Transverse colon (tissue), 4 donors: Measurements from ENCODE around the gene PWWP2A. TPM values are rescaled to one million over a fixed set of nuclear protein-coding genes. Genes with fewer than 3 reads are reported as not detected.

Experiments
- DNase-seq: peaks from one replicate; pipeline ENCODE4 v3.0.0-alpha.2; 2019
- H3K27ac ChIP-seq, 4 donors: fragments of 200-600 bp; sonication (generic); 2 replicates each; pipeline ENCODE4 v1.5.1; 2016 to 2018; ENCODE audit warnings: inconsistent platforms in 4 of 4
- H3K27me3 ChIP-seq: fragments of 200-600 bp; sonication (generic); 2 replicates; pipeline ENCODE4 v1.5.1; 2017; ENCODE audit warnings: inconsistent platforms
- H3K36me3 ChIP-seq, 4 donors: fragments of 200-600 bp; sonication (generic); 2 replicates each; pipeline ENCODE4 v1.5.1; 2017 to 2019; ENCODE audit warnings: inconsistent platforms in 4 of 4
- H3K4me1 ChIP-seq, 4 donors: fragments of 200-600 bp; sonication (generic); 2 replicates each; pipeline ENCODE4 v1.5.1; 2017 to 2020; ENCODE audit warnings: inconsistent platforms in 4 of 4
- H3K4me3 ChIP-seq, 4 donors: fragments of 200-600 bp; sonication (generic); 1 replicate in 1 of 4; 2 replicates in 3 of 4; pipeline versions ENCODE4 v1.5.1 to v1.6.1; 2017 to 2019; ENCODE audit warnings: inconsistent platforms in 4 of 4
- H3K9me3 ChIP-seq, 2 donors: fragments of 200-600 bp; sonication (generic); 2 replicates each; pipeline ENCODE4 v1.5.1; 2017 to 2019; ENCODE audit warnings: inconsistent platforms in 2 of 2
- EP300 ChIP-seq: sonication (generic); formaldehyde crosslinking; IDR thresholded peaks from one replicate; pipeline ENCODE4 v1.6.1; 2017; ENCODE audit warnings: antibody characterized with exemption, low read depth
- POLR2A ChIP-seq: fragments of 450-650 bp; IDR thresholded peaks from one replicate; pipeline ENCODE4 v1.6.1; 2016; ENCODE audit warnings: antibody characterized with exemption, mild to moderate bottlenecking, moderate library complexity
- POLR2AphosphoS5 ChIP-seq, 3 donors: sonication (generic); formaldehyde crosslinking; IDR thresholded peaks; one replicate each; pipeline ENCODE4 v1.6.1; 2016; ENCODE audit warnings: antibody characterized with exemption in 3 of 3
- WGBS, 2 donors: methylation state at CpG; one replicate each; pipeline ENCODE4 v1.1.5; 2018; ENCODE audit warnings: low coverage in 1 of 2; 5-methylcytosine and 5-hydroxymethylcytosine counted together
- in situ Hi-C, 4 donors: fragments of 200-750 bp; cut with MboI; loops; one replicate each; pipeline versions ENCODE4 v1.15.0 to v1.15.1; 2017; ENCODE audit warnings: low sequenced_read_pairs in 3 of 4, low pct_ligation_motif_present in 1 of 4, low pct_unique_long_range_greater_than_20kb in 1 of 4
- intact Hi-C: fragments of 100-400 bp; cut with DNase I; formaldehyde crosslinking; loops from one replicate; pipeline ENCODE4 v1.15.1; 2023; ENCODE audit warnings: low total_unique reads
- total RNA-seq, 4 donors: library from RNA; depleted of rRNA; stranded (reverse); fragments of >200 nt; gene quantifications; one replicate each; pipeline ENCODE4 v1.1.0, GENCODE V29; 2016
- TF ChIP-seq, protein P1 (sequence below), 5 experiments: fragments of 200-600 bp in 3 of 5; fragments of 450-650 bp in 2 of 5; sonication (generic) in 3 of 5; IDR thresholded peaks; 1 replicate in 2 of 5; 2 replicates in 3 of 5; pipeline ENCODE4 v1.5.1; 2016 to 2017; ENCODE audit warnings: antibody characterized with exemption in 5 of 5, inconsistent platforms in 3 of 5, mild to moderate bottlenecking in 2 of 5, moderate library complexity in 1 of 5

PWWP2A gene
- total RNA-seq, 4 donors from 2014 or later: 42.7 to 66.7 (median 53.5) TPM

GRCh38 chr5:160108124-160108523, 11.1 kb downstream of the PWWP2A start:
- TF ChIP-seq POLR2A (no peak), EP300 (no peak)
- intact Hi-C loops (no loop called here), in situ Hi-C loops (no loop called here)
- 83 to 86% methylated on average over 1 to 2 of the region's 2 CpGs for WGBS, 2 donors
- H3K36me3 ChIP-seq: peaks cover 0 to 26% (median 7%) of the 10 kb centered on the region in 4 donors
- H3K4me3 ChIP-seq: no peak overlapping the region
- no peaks in the 10 kb centered on the region for H3K9me3 ChIP-seq
- no peaks in the 10 kb centered on the region for H3K27me3 ChIP-seq
- no peak overlapping the region for H3K27ac ChIP-seq
- DNase-seq: no peak
- peaks cover 0 to 40% (median 19%) of the 10 kb centered on the region in 4 donors for H3K4me1 ChIP-seq

- no peak for DNase-seq
- H3K36me3 ChIP-seq: peaks cover 0 to 8% (median 0%) of the 10 kb centered on the region in 4 donors
- H3K4me1 ChIP-seq: peaks cover 0 to 49% (median 24%) of the 10 kb centered on the region in 4 donors
- no peak overlapping the region for H3K4me3 ChIP-seq
- WGBS, 2 donors: 50 to 56% methylated on average over 4 of the region's 4 CpGs
- H3K27me3 ChIP-seq: no peaks in the 10 kb centered on the region
- in situ Hi-C loops (no loop called here), intact Hi-C loops (no loop called here)
- peak overlapping the region; percentile 44 to 70 (median 50) for H3K27ac ChIP-seq
- TF ChIP-seq POLR2AphosphoS5 (IDR thresholded peaks at IDR 0.05) (no peak), POLR2A (no peak), EP300 (no peak)
- TF ChIP-seq, protein P1, sequence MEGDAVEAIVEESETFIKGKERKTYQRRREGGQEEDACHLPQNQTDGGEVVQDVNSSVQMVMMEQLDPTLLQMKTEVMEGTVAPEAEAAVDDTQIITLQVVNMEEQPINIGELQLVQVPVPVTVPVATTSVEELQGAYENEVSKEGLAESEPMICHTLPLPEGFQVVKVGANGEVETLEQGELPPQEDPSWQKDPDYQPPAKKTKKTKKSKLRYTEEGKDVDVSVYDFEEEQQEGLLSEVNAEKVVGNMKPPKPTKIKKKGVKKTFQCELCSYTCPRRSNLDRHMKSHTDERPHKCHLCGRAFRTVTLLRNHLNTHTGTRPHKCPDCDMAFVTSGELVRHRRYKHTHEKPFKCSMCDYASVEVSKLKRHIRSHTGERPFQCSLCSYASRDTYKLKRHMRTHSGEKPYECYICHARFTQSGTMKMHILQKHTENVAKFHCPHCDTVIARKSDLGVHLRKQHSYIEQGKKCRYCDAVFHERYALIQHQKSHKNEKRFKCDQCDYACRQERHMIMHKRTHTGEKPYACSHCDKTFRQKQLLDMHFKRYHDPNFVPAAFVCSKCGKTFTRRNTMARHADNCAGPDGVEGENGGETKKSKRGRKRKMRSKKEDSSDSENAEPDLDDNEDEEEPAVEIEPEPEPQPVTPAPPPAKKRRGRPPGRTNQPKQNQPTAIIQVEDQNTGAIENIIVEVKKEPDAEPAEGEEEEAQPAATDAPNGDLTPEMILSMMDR (IDR thresholded peaks at IDR 0.05): no peak
- no peaks in the 10 kb centered on the region for H3K9me3 ChIP-seq
Measured at GRCh38 chr5:160105686-160106360, 13.4 kb downstream of the PWWP2A start.

- H3K27me3 ChIP-seq: no peaks in the 10 kb centered on the region
- peaks cover 0 to 27% (median 4%) of the 10 kb centered on the region in 4 donors for H3K4me1 ChIP-seq
- intact Hi-C loops: no loop called here
- H3K36me3 ChIP-seq: peaks cover 0 to 18% (median 4%) of the 10 kb centered on the region in 4 donors
- H3K27ac ChIP-seq: peak overlapping the region; percentile 12 to 48 (median 21)
- in situ Hi-C loops: no loop called here
- TF ChIP-seq POLR2A (no peak), EP300 (no peak), POLR2AphosphoS5 (IDR thresholded peaks at IDR 0.05) (no peak)
- TF ChIP-seq, protein P1 (IDR thresholded peaks at IDR 0.05): no peak
- no peak for DNase-seq
- no peak overlapping the region for H3K4me3 ChIP-seq
- no peaks in the 10 kb centered on the region for H3K9me3 ChIP-seq
- 75 to 80% methylated on average over 3 to 4 of the region's 4 CpGs for WGBS, 2 donors
Measured at GRCh38 chr5:160097991-160098390, 21.3 kb downstream of the PWWP2A start.

GRCh38 chr5:160096178-160096577, 23.1 kb downstream of the PWWP2A start:
- no peak overlapping the region for H3K4me3 ChIP-seq
- intact Hi-C loops: no loop called here
- peaks cover 0 to 27% (median 8%) of the 10 kb centered on the region in 4 donors for H3K36me3 ChIP-seq
- no peaks in the 10 kb centered on the region for H3K27me3 ChIP-seq
- peaks cover 0 to 16% (median 0%) of the 10 kb centered on the region in 4 donors for H3K4me1 ChIP-seq
- in situ Hi-C loops: no loop called here
- H3K9me3 ChIP-seq: no peaks in the 10 kb centered on the region
- whole genome bisulfite sequencing, 2 donors: 95 to 96% methylated on average over 2 of the region's 2 CpGs
- no peak overlapping the region for H3K27ac ChIP-seq
- DNase-seq: no peak
- TF ChIP-seq, protein P1 (IDR thresholded peaks at IDR 0.05): no peak
- TF ChIP-seq POLR2A (no peak), POLR2AphosphoS5 (IDR thresholded peaks at IDR 0.05) (no peak), EP300 (no peak)
